HepG2 (cell line): ENCODE measurements around the gene TMCC1. TPM values are rescaled to one million over a fixed set of nuclear protein-coding genes. Genes with fewer than 3 reads are reported as not detected.

Source experiments
- DPF2 ChIP-seq: sonication (generic); formaldehyde crosslinking; IDR thresholded peaks from 2 replicates; pipeline ENCODE4 v1.4.0; 2020; ENCODE audit warnings: mild to moderate bottlenecking, low read depth, missing genetic modification reagents, borderline replicate concordance
- ELF3 ChIP-seq: IDR thresholded peaks from 2 replicates; pipeline ENCODE4 v1.6.1; 2016; ENCODE audit warnings: missing genetic modification reagents, missing compliant biosample characterization
- ETV5 ChIP-seq: IDR thresholded peaks from 2 replicates; pipeline ENCODE4 v1.6.1; 2018; ENCODE audit warnings: missing biosample characterization, missing genetic modification reagents, inconsistent platforms, borderline replicate concordance
- HDAC6 ChIP-seq: fragments of 200-600 bp; sonication (generic); IDR thresholded peaks from 2 replicates; pipeline ENCODE4 v1.7.0; 2017; ENCODE audit warnings: mild to moderate bottlenecking, antibody characterized with exemption, low read length, low read depth
- HOXA3 ChIP-seq: sonication (generic); formaldehyde crosslinking; IDR thresholded peaks from 2 replicates; pipeline ENCODE4 v1.5.0; 2020; ENCODE audit warnings: missing genetic modification reagents
- KMT2B ChIP-seq: IDR thresholded peaks from 2 replicates; pipeline ENCODE4 v1.6.1; 2016; ENCODE audit warnings: missing genetic modification reagents, missing compliant biosample characterization
- NONO ChIP-seq, 2 experiments: fragments of 450-650 bp in 1 of 2; sonication (generic) in 1 of 2; formaldehyde crosslinking in 1 of 2; IDR thresholded peaks in 1 of 2; conservative IDR thresholded peaks in 1 of 2; 2 replicates each; pipeline versions ENCODE4 v1.6.1 to v1.8.0; 2017 to 2022; ENCODE audit warnings: mild to moderate bottlenecking in 1 of 2, missing genetic modification reagents in 1 of 2, moderate library complexity in 1 of 2
- RBAK ChIP-seq: sonication (generic); formaldehyde crosslinking; IDR thresholded peaks from 2 replicates; pipeline ENCODE4 v1.5.1; 2020; ENCODE audit warnings: mild to moderate bottlenecking, missing genetic modification reagents
- RBFOX2 ChIP-seq: fragments of 200-400 bp; formaldehyde crosslinking; IDR thresholded peaks from 2 replicates; pipeline ENCODE4 v1.6.1; 2017; ENCODE audit warnings: low read depth, mild to moderate bottlenecking, low read length
- SALL2 ChIP-seq: sonication (generic); formaldehyde crosslinking; IDR thresholded peaks from 2 replicates; pipeline ENCODE4 v1.8.1; 2023; ENCODE audit warnings: mild to moderate bottlenecking, missing genetic modification reagents, inconsistent platforms
- SATB2 ChIP-seq: sonication (generic); formaldehyde crosslinking; IDR thresholded peaks from 2 replicates; pipeline ENCODE4 v1.5.0; 2020; ENCODE audit warnings: missing genetic modification reagents
- SETDB1 ChIP-seq: sonication (generic); formaldehyde crosslinking; IDR thresholded peaks from 2 replicates; pipeline ENCODE4 v1.5.1; 2020; ENCODE audit warnings: missing genetic modification reagents, mild to moderate bottlenecking, borderline replicate concordance
- SIX1 ChIP-seq: sonication (generic); formaldehyde crosslinking; IDR thresholded peaks from 2 replicates; pipeline ENCODE4 v1.4.0; 2020; ENCODE audit warnings: missing genetic modification reagents, borderline replicate concordance
- SNAI1 ChIP-seq: sonication (generic); formaldehyde crosslinking; IDR thresholded peaks from 2 replicates; pipeline ENCODE4 v1.5.0; 2020; ENCODE audit warnings: mild to moderate bottlenecking, missing genetic modification reagents, borderline replicate concordance
- SOX6 ChIP-seq, 2 experiments: fragments of 450-650 bp in 1 of 2; sonication (generic) in 1 of 2; formaldehyde crosslinking in 1 of 2; IDR thresholded peaks; 2 replicates each; pipeline versions ENCODE4 v1.4.0 to v1.6.1; 2017 to 2020; ENCODE audit warnings: antibody characterized with exemption in 1 of 2, mild to moderate bottlenecking in 1 of 2, missing genetic modification reagents in 1 of 2
- YY1 ChIP-seq: IDR thresholded peaks from 2 replicates; pipeline ENCODE4 v1.6.1; 2011; ENCODE audit warnings: low read length, low read depth, moderate library complexity, mild to moderate bottlenecking; ENCODE audit not compliant: insufficient read depth, insufficient replicate concordance
- ZNF333 ChIP-seq: sonication (generic); formaldehyde crosslinking; IDR thresholded peaks from 2 replicates; pipeline ENCODE4 v1.4.0; 2020; ENCODE audit warnings: mild to moderate bottlenecking, missing genetic modification reagents, borderline replicate concordance
- ZNF543 ChIP-seq: sonication (generic); formaldehyde crosslinking; IDR thresholded peaks from 2 replicates; pipeline ENCODE4 v1.4.0; 2020; ENCODE audit warnings: mild to moderate bottlenecking, missing genetic modification reagents
- ZNF761 ChIP-seq: sonication (generic); formaldehyde crosslinking; conservative IDR thresholded peaks from 2 replicates; pipeline ENCODE4 v1.4.0; 2020; ENCODE audit warnings: mild to moderate bottlenecking, missing genetic modification reagents
- ZNF772 ChIP-seq: sonication (generic); formaldehyde crosslinking; IDR thresholded peaks from 2 replicates; pipeline ENCODE4 v1.5.0; 2020; ENCODE audit warnings: mild to moderate bottlenecking, missing genetic modification reagents
- polyA plus RNA-seq, 8 experiments: library from polyadenylated mRNA; depleted of rRNA in 3 of 8; stranded (reverse) in 7 of 8; unstranded in 1 of 8; fragments of >200 nt; fragmentation: Illumina TruSeq in 4 of 8; extraction: Trizol in 4 of 8; gene quantifications; 2 replicates each; pipeline versions ENCODE4 v1.2.1 to v1.2.3, GENCODE V29; 2011 to 2016; ENCODE audit warnings: low read depth in 4 of 8, missing spikeins in 1 of 8, mixed read lengths in 1 of 8; ENCODE audit not compliant: insufficient read depth in 1 of 8
- total RNA-seq, 5 experiments: library from RNA; depleted of rRNA; stranded (reverse); fragments of >200 nt; fragmentation: Illumina TruSeq; extraction: Trizol; gene quantifications; 2 replicates each; pipeline ENCODE4 v1.2.3, GENCODE V29; 2016; ENCODE audit warnings: low read depth in 1 of 5
- TF ChIP-seq, protein P1 (sequence below): sonication (generic); formaldehyde crosslinking; IDR thresholded peaks from 2 replicates; pipeline ENCODE4 v1.4.0; 2020; ENCODE audit warnings: missing genetic modification reagents
- TF ChIP-seq, protein P2 (sequence below): sonication (generic); formaldehyde crosslinking; IDR thresholded peaks from 2 replicates; pipeline ENCODE4 v1.5.1; 2020; ENCODE audit warnings: mild to moderate bottlenecking, missing genetic modification reagents, moderate library complexity

TMCC1 gene
- total and polyA plus RNA-seq, 2 of the 13 experiments (the other 11 are each of a cell fraction or from before 2014, with no cell fraction given): 12.1 to 264 TPM

DNA sequence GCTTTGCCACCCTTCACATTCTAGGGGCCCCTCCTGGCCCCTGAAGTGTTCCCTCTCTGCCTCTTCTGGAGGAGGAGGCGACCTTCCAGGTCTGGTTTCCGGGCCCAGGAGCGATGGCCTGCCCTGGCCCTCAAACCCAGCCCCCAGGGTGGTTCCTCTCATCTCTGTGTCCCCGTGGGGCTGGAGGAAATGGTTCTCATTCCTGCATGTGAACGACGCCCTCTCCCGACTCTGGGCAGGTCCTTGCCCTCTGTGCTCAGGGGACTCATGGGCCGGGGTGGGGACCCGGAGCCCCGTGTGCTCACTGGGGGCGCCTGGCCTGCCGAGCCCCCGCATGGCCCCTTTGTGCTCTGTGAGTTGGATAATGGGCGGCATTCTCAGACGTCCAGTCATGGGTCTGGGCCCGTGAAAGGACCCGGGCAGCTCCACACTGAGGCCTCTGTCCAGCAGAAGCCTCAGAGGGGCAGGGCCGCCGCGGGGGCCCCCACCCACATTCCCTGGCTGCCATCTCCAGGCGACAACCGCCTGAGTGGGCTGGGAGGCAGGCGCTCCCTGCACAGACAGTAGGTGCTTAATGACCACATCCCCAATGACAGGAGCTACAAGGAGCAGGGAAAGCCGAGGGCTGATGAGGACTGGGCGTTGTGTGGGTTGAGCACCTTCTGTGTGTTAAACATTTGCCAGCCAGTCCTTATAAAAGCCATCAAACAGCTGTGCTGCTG is 281.5 kb downstream of the TMCC1 start (continued):
- TF ChIP-seq, protein P1, sequence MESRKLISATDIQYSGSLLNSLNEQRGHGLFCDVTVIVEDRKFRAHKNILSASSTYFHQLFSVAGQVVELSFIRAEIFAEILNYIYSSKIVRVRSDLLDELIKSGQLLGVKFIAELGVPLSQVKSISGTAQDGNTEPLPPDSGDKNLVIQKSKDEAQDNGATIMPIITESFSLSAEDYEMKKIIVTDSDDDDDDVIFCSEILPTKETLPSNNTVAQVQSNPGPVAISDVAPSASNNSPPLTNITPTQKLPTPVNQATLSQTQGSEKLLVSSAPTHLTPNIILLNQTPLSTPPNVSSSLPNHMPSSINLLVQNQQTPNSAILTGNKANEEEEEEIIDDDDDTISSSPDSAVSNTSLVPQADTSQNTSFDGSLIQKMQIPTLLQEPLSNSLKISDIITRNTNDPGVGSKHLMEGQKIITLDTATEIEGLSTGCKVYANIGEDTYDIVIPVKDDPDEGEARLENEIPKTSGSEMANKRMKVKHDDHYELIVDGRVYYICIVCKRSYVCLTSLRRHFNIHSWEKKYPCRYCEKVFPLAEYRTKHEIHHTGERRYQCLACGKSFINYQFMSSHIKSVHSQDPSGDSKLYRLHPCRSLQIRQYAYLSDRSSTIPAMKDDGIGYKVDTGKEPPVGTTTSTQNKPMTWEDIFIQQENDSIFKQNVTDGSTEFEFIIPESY (CRISPR knock-in tag): peak; percentile 8; the same call in 1 of the 2 replicates
- TF ChIP-seq SETDB1 (CRISPR knock-in tag) (0 out of 2 replicates have a peak, but pooled peaks have one; percentile 1), ELF3 (CRISPR knock-in tag) (peak; percentile 61), ETV5 (CRISPR knock-in tag) (peak; percentile 41; the same call in 1 of the 2 replicates), SALL2 (no peak), YY1 (no peak), ZNF772 (CRISPR knock-in tag) (0 out of 2 replicates have a peak, but pooled peaks have one; percentile 46), SOX6 (IDR thresholded peaks at IDR 0.05) (no peak), SOX6 (CRISPR knock-in tag; IDR thresholded peaks at IDR 0.05) (peak; percentile 39; the same call in 1 of the 2 replicates), DPF2 (0 out of 2 replicates have a peak, but pooled peaks have one; percentile 7), NONO (IDR thresholded peaks at IDR 0.05) (no peak), NONO (CRISPR knock-in tag; conservative IDR thresholded peaks at IDR 0.05) (0 out of 2 replicates have a peak, but pooled peaks have one; percentile 31), ZNF543 (no peak), HOXA3 (peak; percentile 50; the same call in 1 of the 2 replicates), SATB2 (CRISPR knock-in tag) (peak; percentile 51; the same call in 1 of the 2 replicates), HDAC6 (no peak), RBFOX2 (peak; percentile 50; the same call in 1 of the 2 replicates), KMT2B (0 out of 2 replicates have a peak, but pooled peaks have one; percentile 29), ZNF761 (peak; percentile 34; the same call in 1 of the 2 replicates), RBAK (CRISPR knock-in tag) (no peak), SNAI1 (CRISPR knock-in tag) (peak; percentile 60), SIX1 (CRISPR knock-in tag) (0 out of 2 replicates have a peak, but pooled peaks have one; percentile 12), ZNF333 (CRISPR knock-in tag) (no peak)
- TF ChIP-seq, protein P2, sequence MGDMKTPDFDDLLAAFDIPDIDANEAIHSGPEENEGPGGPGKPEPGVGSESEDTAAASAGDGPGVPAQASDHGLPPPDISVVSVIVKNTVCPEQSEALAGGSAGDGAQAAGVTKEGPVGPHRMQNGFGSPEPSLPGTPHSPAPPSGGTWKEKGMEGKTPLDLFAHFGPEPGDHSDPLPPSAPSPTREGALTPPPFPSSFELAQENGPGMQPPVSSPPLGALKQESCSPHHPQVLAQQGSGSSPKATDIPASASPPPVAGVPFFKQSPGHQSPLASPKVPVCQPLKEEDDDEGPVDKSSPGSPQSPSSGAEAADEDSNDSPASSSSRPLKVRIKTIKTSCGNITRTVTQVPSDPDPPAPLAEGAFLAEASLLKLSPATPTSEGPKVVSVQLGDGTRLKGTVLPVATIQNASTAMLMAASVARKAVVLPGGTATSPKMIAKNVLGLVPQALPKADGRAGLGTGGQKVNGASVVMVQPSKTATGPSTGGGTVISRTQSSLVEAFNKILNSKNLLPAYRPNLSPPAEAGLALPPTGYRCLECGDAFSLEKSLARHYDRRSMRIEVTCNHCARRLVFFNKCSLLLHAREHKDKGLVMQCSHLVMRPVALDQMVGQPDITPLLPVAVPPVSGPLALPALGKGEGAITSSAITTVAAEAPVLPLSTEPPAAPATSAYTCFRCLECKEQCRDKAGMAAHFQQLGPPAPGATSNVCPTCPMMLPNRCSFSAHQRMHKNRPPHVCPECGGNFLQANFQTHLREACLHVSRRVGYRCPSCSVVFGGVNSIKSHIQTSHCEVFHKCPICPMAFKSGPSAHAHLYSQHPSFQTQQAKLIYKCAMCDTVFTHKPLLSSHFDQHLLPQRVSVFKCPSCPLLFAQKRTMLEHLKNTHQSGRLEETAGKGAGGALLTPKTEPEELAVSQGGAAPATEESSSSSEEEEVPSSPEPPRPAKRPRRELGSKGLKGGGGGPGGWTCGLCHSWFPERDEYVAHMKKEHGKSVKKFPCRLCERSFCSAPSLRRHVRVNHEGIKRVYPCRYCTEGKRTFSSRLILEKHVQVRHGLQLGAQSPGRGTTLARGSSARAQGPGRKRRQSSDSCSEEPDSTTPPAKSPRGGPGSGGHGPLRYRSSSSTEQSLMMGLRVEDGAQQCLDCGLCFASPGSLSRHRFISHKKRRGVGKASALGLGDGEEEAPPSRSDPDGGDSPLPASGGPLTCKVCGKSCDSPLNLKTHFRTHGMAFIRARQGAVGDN (CRISPR knock-in tag): peak; percentile 84
